ENCODE results near the gene MGAT4A. TPM values are rescaled to one million over a fixed set of nuclear protein-coding genes. Genes with fewer than 3 reads are reported as not detected.

The MGAT4A gene
- total and polyA plus RNA-seq, 9 of the 15 experiments (the other 6 are each of a cell fraction or from before 2014, with no cell fraction given), result 0.03 to 0.53 (median 0.18) TPM; not detected in 2

- TF ChIP-seq CUX1 (CRISPR knock-in tag; IDR thresholded peaks at IDR 0.05) (no peak), ZSCAN32 (CRISPR knock-in tag; IDR thresholded peaks at IDR 0.05) (no peak), ZBTB7A (IDR thresholded peaks at IDR 0.05; ENCODE audit: borderline replicate concordance, control insufficient read depth, low read depth, low read length) (no peak), MECOM (CRISPR knock-in tag; IDR thresholded peaks at IDR 0.05) (no peak), SMC3 (conservative IDR thresholded peaks at IDR 0.05; ENCODE audit: insufficient read depth, low read depth, low read length) (peak; percentile 66), PRMT5 (CRISPR knock-in tag; IDR thresholded peaks at IDR 0.05) (no peak), REST (IDR thresholded peaks at IDR 0.05; ENCODE audit: borderline replicate concordance) (peak; percentile 36; the same call in 1 of the 2 replicates), REST (CRISPR knock-in tag; IDR thresholded peaks at IDR 0.05; ENCODE audit: low read depth) (no peak), PML (IDR thresholded peaks at IDR 0.05; ENCODE audit: low read length) (no peak)
These were observed 161.6 kb downstream of the MGAT4A start (continued) for GRCh38 chr2:98569197-98569793.

All from K562 (cell line).